ENCODE results near the gene KLF5.

DNA sequence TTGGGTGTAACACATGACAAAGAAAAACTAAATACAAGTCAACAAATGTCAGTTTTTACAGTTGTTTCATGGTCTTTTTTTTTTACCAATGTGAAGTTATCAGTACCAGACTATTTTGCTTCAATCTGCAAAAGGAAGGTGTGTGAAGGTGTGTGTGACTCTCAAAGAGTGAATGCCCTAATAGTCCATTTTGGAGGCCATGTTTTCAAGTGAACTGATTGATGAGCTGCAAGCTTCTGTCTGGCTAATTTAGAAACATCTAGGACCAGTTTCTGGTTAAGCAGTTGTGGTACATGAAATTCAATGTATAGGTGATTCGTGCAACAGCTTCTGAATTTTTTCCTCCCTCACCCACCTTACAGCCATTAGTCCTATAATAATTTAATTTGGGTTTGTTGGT, 16.1 kb downstream of the KLF5 start:
- TF ChIP-seq, protein P1, sequence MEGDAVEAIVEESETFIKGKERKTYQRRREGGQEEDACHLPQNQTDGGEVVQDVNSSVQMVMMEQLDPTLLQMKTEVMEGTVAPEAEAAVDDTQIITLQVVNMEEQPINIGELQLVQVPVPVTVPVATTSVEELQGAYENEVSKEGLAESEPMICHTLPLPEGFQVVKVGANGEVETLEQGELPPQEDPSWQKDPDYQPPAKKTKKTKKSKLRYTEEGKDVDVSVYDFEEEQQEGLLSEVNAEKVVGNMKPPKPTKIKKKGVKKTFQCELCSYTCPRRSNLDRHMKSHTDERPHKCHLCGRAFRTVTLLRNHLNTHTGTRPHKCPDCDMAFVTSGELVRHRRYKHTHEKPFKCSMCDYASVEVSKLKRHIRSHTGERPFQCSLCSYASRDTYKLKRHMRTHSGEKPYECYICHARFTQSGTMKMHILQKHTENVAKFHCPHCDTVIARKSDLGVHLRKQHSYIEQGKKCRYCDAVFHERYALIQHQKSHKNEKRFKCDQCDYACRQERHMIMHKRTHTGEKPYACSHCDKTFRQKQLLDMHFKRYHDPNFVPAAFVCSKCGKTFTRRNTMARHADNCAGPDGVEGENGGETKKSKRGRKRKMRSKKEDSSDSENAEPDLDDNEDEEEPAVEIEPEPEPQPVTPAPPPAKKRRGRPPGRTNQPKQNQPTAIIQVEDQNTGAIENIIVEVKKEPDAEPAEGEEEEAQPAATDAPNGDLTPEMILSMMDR (IDR thresholded peaks at IDR 0.05; ENCODE audit: low read depth, low read length, poor library complexity, severe bottlenecking), result no peak
- no peak for TF ChIP-seq EZH2phosphoT487 (IDR thresholded peaks at IDR 0.05; ENCODE audit: borderline replicate concordance, low read length)

Data from DOHH2 (cell line).